ENCODE data around the gene GABRB3. TPM values are rescaled to one million over a fixed set of nuclear protein-coding genes. Genes with fewer than 3 reads are reported as not detected.

GABRB3 gene
- polyA plus RNA-seq, 3 donors = not detected

GRCh38 chr15:26615188-26615926, 157.5 kb downstream of the GABRB3 start:
- 96% methylated on average over 7 of the region's 7 CpGs for WGBS (ENCODE audit: insufficient coverage)
- no peak for DNase-seq
- H3K27me3 ChIP-seq (ENCODE audit: control insufficient read depth in 2 of 2, insufficient read depth in 2 of 2, low read length in 2 of 2) = no peaks in the 10 kb centered on the region

DNA sequence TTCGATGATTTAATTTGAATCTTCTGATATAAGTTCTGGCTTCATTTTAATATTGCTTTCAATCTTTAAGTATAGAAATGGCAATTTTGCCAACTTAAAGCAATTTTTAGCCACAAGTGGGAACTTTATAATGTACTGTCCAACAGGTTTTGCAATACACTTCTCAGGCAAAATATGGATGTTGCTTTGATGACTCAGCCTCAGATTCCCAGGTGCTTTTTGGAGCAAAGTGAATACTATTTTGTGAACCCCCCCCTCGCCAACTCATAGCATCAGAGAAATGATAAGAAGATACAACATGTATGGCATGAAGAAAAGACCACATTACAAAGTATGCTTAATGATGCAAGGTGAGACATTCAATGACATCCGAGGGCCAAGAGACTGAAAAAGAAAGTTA, 158.1 kb downstream of the GABRB3 start:
- Histone ChIP-seq H3K79me2 (ENCODE audit: insufficient read depth, low read length) (no peaks in the 10 kb centered on the region), H3K9ac (ENCODE audit: insufficient read depth, low read length, poor library complexity, severe bottlenecking) (no peak overlapping the region), H3K4me3 (replicated peaks in 1 of 3; ENCODE audit: low read depth in 2 of 3, low read length in 3 of 3) (no peak overlapping the region), H4K20me1 (ENCODE audit: insufficient read depth, low read length) (no peaks in the 10 kb centered on the region), H3K4me1 (ENCODE audit: control insufficient read depth in 1 of 2, insufficient read depth in 2 of 2, low read length in 2 of 2) (no peaks in the 10 kb centered on the region), H3K36me3 (replicated peaks in 1 of 2; ENCODE audit: control insufficient read depth in 1 of 2, insufficient read depth in 2 of 2, low read length in 2 of 2) (no peaks in the 10 kb centered on the region), H3K27me3 (ENCODE audit: control insufficient read depth in 2 of 2, insufficient read depth in 2 of 2, low read length in 2 of 2) (no peaks in the 10 kb centered on the region), H3K4me2 (replicated peaks; ENCODE audit: extremely low read depth, low read length, poor library complexity, severe bottlenecking) (no peak overlapping the region), H3K9me3 (replicated peaks in 1 of 2; ENCODE audit: control insufficient read depth in 1 of 2, insufficient read depth in 1 of 2, low read length in 2 of 2) (peaks cover 24 to 30% of the 10 kb centered on the region in 2 donors), H2AFZ (ENCODE audit: insufficient read depth, low read depth, low read length, poor library complexity, severe bottlenecking) (no peak overlapping the region), H3K27ac (ENCODE audit: low read depth in 1 of 2, low read length in 2 of 2) (no peak overlapping the region)
- TF ChIP-seq, protein P1, sequence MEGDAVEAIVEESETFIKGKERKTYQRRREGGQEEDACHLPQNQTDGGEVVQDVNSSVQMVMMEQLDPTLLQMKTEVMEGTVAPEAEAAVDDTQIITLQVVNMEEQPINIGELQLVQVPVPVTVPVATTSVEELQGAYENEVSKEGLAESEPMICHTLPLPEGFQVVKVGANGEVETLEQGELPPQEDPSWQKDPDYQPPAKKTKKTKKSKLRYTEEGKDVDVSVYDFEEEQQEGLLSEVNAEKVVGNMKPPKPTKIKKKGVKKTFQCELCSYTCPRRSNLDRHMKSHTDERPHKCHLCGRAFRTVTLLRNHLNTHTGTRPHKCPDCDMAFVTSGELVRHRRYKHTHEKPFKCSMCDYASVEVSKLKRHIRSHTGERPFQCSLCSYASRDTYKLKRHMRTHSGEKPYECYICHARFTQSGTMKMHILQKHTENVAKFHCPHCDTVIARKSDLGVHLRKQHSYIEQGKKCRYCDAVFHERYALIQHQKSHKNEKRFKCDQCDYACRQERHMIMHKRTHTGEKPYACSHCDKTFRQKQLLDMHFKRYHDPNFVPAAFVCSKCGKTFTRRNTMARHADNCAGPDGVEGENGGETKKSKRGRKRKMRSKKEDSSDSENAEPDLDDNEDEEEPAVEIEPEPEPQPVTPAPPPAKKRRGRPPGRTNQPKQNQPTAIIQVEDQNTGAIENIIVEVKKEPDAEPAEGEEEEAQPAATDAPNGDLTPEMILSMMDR (IDR thresholded peaks at IDR 0.05) = no peak
- no peak for DNase-seq
- Mint-ChIP-seq H3K36me3 (no peaks in the 10 kb centered on the region), H3K4me1 (no peaks in the 10 kb centered on the region), H3K4me3 (no peak overlapping the region), H3K27ac (no peak overlapping the region), H3K27me3 (ENCODE audit: low read depth in 3 of 3) (no peaks in the 10 kb centered on the region), H3K9me3 (peaks cover 3 to 22% (median 10%) of the 10 kb centered on the region in 7 donors)
- intact Hi-C loops (cut with micrococcal nuclease) = no loop called here
- 80% methylated on average over 1 of the region's 3 CpGs for WGBS (ENCODE audit: insufficient coverage)

More at GRCh38 chr15:26615188-26615926, 157.5 kb downstream of the GABRB3 start:
- H3K79me2 ChIP-seq (ENCODE audit: insufficient read depth, low read length) = no peaks in the 10 kb centered on the region
- TF ChIP-seq, protein P1 (IDR thresholded peaks at IDR 0.05) = no peak
- no peak overlapping the region for H3K4me2 ChIP-seq (replicated peaks; ENCODE audit: extremely low read depth, low read length, poor library complexity, severe bottlenecking)
- no peak overlapping the region for H3K27ac Mint-ChIP-seq
- peaks cover 3 to 25% (median 10%) of the 10 kb centered on the region in 7 donors for H3K9me3 Mint-ChIP-seq
- no peaks in the 10 kb centered on the region for H4K20me1 ChIP-seq (ENCODE audit: insufficient read depth, low read length)
- H3K9ac ChIP-seq (ENCODE audit: insufficient read depth, low read length, poor library complexity, severe bottlenecking) = no peak overlapping the region
- peaks cover 20 to 29% of the 10 kb centered on the region in 2 donors for H3K9me3 ChIP-seq (replicated peaks in 1 of 2; ENCODE audit: control insufficient read depth in 1 of 2, insufficient read depth in 1 of 2, low read length in 2 of 2)
- no peak overlapping the region for H2AFZ ChIP-seq (ENCODE audit: insufficient read depth, low read depth, low read length, poor library complexity, severe bottlenecking)
- H3K4me3 ChIP-seq (replicated peaks in 1 of 3; ENCODE audit: low read depth in 2 of 3, low read length in 3 of 3) = no peak overlapping the region
- no peaks in the 10 kb centered on the region for H3K36me3 ChIP-seq (replicated peaks in 1 of 2; ENCODE audit: control insufficient read depth in 1 of 2, insufficient read depth in 2 of 2, low read length in 2 of 2)
- intact Hi-C loops (cut with micrococcal nuclease) = no loop called here
- H3K4me1 Mint-ChIP-seq = no peaks in the 10 kb centered on the region
- H3K27me3 Mint-ChIP-seq (ENCODE audit: low read depth in 3 of 3) = no peaks in the 10 kb centered on the region
- no peak overlapping the region for H3K27ac ChIP-seq (ENCODE audit: low read depth in 1 of 2, low read length in 2 of 2)
- no peaks in the 10 kb centered on the region for H3K4me1 ChIP-seq (ENCODE audit: control insufficient read depth in 1 of 2, insufficient read depth in 2 of 2, low read length in 2 of 2)
- H3K4me3 Mint-ChIP-seq = no peak overlapping the region
- H3K36me3 Mint-ChIP-seq = no peaks in the 10 kb centered on the region

Data from CD14-positive monocyte (primary cell).